Keratinocyte (primary cell): ENCODE data around the gene C2CD2L. TPM values are rescaled to one million over a fixed set of nuclear protein-coding genes. Genes with fewer than 3 reads are reported as not detected.

Experiments
- DNase-seq: peaks from one replicate; pipeline ENCODE4 v3.0.0-alpha.2; 2011; ENCODE audit warnings: low read depth, missing footprints, low spot score
- FAIRE-seq: peaks from 2 replicates; lab custom pipeline; 2011; peaks lifted over from hg19 to GRCh38; lab: Jason Lieb, UNC
- H2AFZ ChIP-seq: 2 replicates; pipeline ENCODE4 v1.6.0; 2012; ENCODE audit warnings: low read length, control low read depth, inconsistent platforms; ENCODE audit not compliant: control insufficient read depth
- H3K27ac ChIP-seq: 2 replicates; pipeline ENCODE4 v1.5.1; 2011; ENCODE audit warnings: low read length; ENCODE audit not compliant: control insufficient read depth, insufficient read depth
- H3K27me3 ChIP-seq: 3 replicates; pipeline ENCODE4 v1.6.0; 2011; ENCODE audit warnings: low read length; ENCODE audit not compliant: control insufficient read depth, insufficient read depth; ENCODE audit errors: extremely low read depth
- H3K36me3 ChIP-seq, 2 experiments: 2 replicates in 1 of 2; 3 replicates in 1 of 2; pipeline ENCODE4 v1.5.1; 2011; ENCODE audit warnings: low read length in 2 of 2, mild to moderate bottlenecking in 1 of 2; ENCODE audit not compliant: control insufficient read depth in 2 of 2, insufficient read depth in 2 of 2; ENCODE audit errors: extremely low read depth in 1 of 2
- H3K4me1 ChIP-seq: 3 replicates; pipeline ENCODE4 v1.5.1; 2011; ENCODE audit warnings: low read length; ENCODE audit not compliant: control insufficient read depth, insufficient read depth; ENCODE audit errors: extremely low read depth
- H3K4me2 ChIP-seq: 3 replicates; pipeline ENCODE4 v1.6.0; 2011; ENCODE audit warnings: low read depth, low read length; ENCODE audit not compliant: control insufficient read depth, insufficient read depth; ENCODE audit errors: extremely low read depth
- H3K4me3 ChIP-seq, 3 experiments: fragments of 200-600 bp in 1 of 3; sonication (generic) in 1 of 3; 2 replicates in 2 of 3; 3 replicates in 1 of 3; pipeline ENCODE4 v1.5.1; 2011 to 2016; ENCODE audit warnings: low read length in 3 of 3, mild to moderate bottlenecking in 3 of 3, control low read depth in 2 of 3, inconsistent platforms in 1 of 3, low read depth in 1 of 3, mixed read lengths in 1 of 3, mixed run types in 1 of 3, moderate library complexity in 1 of 3; ENCODE audit not compliant: control insufficient read depth in 2 of 3, insufficient read depth in 2 of 3; ENCODE audit errors: extremely low read depth in 1 of 3
- H3K79me2 ChIP-seq: 2 replicates; pipeline ENCODE4 v1.6.0; 2012; ENCODE audit warnings: low read length; ENCODE audit not compliant: control insufficient read depth, insufficient read depth
- H3K9ac ChIP-seq: 3 replicates; pipeline ENCODE4 v1.6.0; 2011; ENCODE audit warnings: low read length; ENCODE audit not compliant: control insufficient read depth, insufficient read depth; ENCODE audit errors: extremely low read depth
- H3K9me1 ChIP-seq: 3 replicates; pipeline ENCODE4 v1.6.0; 2011; ENCODE audit warnings: low read length; ENCODE audit not compliant: control insufficient read depth, insufficient read depth; ENCODE audit errors: extremely low read depth
- H3K9me3 ChIP-seq: 2 replicates; pipeline ENCODE4 v1.5.1; 2012; ENCODE audit warnings: low read depth, low read length; ENCODE audit not compliant: control insufficient read depth
- H4K20me1 ChIP-seq: 3 replicates; pipeline ENCODE4 v1.6.0; 2011; ENCODE audit warnings: low read length; ENCODE audit not compliant: control insufficient read depth, insufficient read depth; ENCODE audit errors: extremely low read depth
- EZH2 ChIP-seq: IDR thresholded peaks from one replicate; pipeline ENCODE4 v1.6.1; 2012; ENCODE audit warnings: inconsistent platforms, mild to moderate bottlenecking, low read length, moderate library complexity
- dilution Hi-C: fragments of 300-500 bp; cut with MboI; formaldehyde crosslinking; loops from one replicate; pipeline ENCODE4 v1.7.0; 2020; ENCODE audit warnings: low sequenced_read_pairs; ENCODE audit not compliant: extremely low pct_ligation_motif_present
- polyA plus RNA-seq, 5 experiments: library from polyadenylated mRNA; depleted of rRNA in 3 of 5; stranded (reverse) in 3 of 5; stranded (forward) in 1 of 5; unstranded in 1 of 5; fragments of >200 nt; gene quantifications; 1 replicate in 1 of 5; 2 replicates in 3 of 5; 3 replicates in 1 of 5; pipeline versions ENCODE4 v1.2.1 to v1.2.3, GENCODE V29; 2011 to 2012; ENCODE audit warnings: missing spikeins in 2 of 5, low read depth in 1 of 5, low replicate concordance in 1 of 5
- TF ChIP-seq, protein P1 (sequence below), 3 experiments: IDR thresholded peaks in 1 of 3; conservative IDR thresholded peaks in 1 of 3; optimal IDR thresholded peaks in 1 of 3; 2 replicates in 2 of 3; 3 replicates in 1 of 3; pipeline versions ENCODE3 to v1.5.1; 2011; ENCODE audit warnings: low read length in 3 of 3, mild to moderate bottlenecking in 3 of 3, moderate library complexity in 2 of 3, control low read depth in 1 of 3, inconsistent platforms in 1 of 3; ENCODE audit not compliant: insufficient read depth in 2 of 3; ENCODE audit errors: extremely low read depth in 1 of 3

C2CD2L gene
- polyA plus RNA-seq, 1 donor (not counting 4 experiments of a cell fraction or from before 2014, with no cell fraction given) = 2.9 TPM

GRCh38 chr11:119118227-119118626 is 11.1 kb downstream of the C2CD2L start:
- H3K27ac ChIP-seq = no peak overlapping the region

GRCh38 chr11:119118946-119119345 is 11.8 kb downstream of the C2CD2L start:
- Histone ChIP-seq H3K4me3 (no peak overlapping the region), H3K4me1 (peaks cover 16% of the 10 kb centered on the region), H3K79me2 (peaks cover 20% of the 10 kb centered on the region), H3K9ac (no peak overlapping the region), H3K9me1 (no peaks in the 10 kb centered on the region), H3K27ac (no peak overlapping the region), H3K36me3 (peaks cover 4 to 7% of the 10 kb centered on the region in 2 experiments), H4K20me1 (no peaks in the 10 kb centered on the region), H3K4me2 (no peak overlapping the region), H3K9me3 (no peaks in the 10 kb centered on the region), H2AFZ (no peak overlapping the region), H3K27me3 (no peaks in the 10 kb centered on the region)
- DNase-seq = no peak
- dilution Hi-C loops = no loop called here
- TF ChIP-seq, protein P1, sequence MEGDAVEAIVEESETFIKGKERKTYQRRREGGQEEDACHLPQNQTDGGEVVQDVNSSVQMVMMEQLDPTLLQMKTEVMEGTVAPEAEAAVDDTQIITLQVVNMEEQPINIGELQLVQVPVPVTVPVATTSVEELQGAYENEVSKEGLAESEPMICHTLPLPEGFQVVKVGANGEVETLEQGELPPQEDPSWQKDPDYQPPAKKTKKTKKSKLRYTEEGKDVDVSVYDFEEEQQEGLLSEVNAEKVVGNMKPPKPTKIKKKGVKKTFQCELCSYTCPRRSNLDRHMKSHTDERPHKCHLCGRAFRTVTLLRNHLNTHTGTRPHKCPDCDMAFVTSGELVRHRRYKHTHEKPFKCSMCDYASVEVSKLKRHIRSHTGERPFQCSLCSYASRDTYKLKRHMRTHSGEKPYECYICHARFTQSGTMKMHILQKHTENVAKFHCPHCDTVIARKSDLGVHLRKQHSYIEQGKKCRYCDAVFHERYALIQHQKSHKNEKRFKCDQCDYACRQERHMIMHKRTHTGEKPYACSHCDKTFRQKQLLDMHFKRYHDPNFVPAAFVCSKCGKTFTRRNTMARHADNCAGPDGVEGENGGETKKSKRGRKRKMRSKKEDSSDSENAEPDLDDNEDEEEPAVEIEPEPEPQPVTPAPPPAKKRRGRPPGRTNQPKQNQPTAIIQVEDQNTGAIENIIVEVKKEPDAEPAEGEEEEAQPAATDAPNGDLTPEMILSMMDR (optimal IDR thresholded peaks at IDR 0.05 in 1 of 3, IDR thresholded peaks at IDR 0.05 in 1 of 3, conservative IDR thresholded peaks at IDR 0.05 in 1 of 3; ENCODE audit: extremely low read depth in 1 of 3, insufficient read depth in 2 of 3, low read length in 3 of 3) = no peak
- FAIRE-seq = no peak

More at GRCh38 chr11:119118227-119118626, 11.1 kb downstream of the C2CD2L start:
- Histone ChIP-seq H3K4me3 (no peak overlapping the region), H3K4me1 (peaks cover 16% of the 10 kb centered on the region), H3K9me3 (no peaks in the 10 kb centered on the region), H3K27me3 (no peaks in the 10 kb centered on the region), H2AFZ (no peak overlapping the region), H4K20me1 (no peaks in the 10 kb centered on the region), H3K79me2 (peaks cover 17% of the 10 kb centered on the region), H3K9me1 (no peaks in the 10 kb centered on the region), H3K9ac (no peak overlapping the region), H3K4me2 (no peak overlapping the region), H3K36me3 (peaks cover 2 to 10% of the 10 kb centered on the region in 2 experiments)
- no peak for FAIRE-seq
- dilution Hi-C loops = no loop called here
- DNase-seq = no peak
- no peak for TF ChIP-seq EZH2
- TF ChIP-seq, protein P1 (optimal IDR thresholded peaks at IDR 0.05 in 1 of 3, IDR thresholded peaks at IDR 0.05 in 1 of 3, conservative IDR thresholded peaks at IDR 0.05 in 1 of 3; ENCODE audit: extremely low read depth in 1 of 3, insufficient read depth in 2 of 3, low read length in 3 of 3) = no peak
